Fibroblast of skin of back (primary cell): ENCODE results near the gene FLNB. TPM values are rescaled to one million over a fixed set of nuclear protein-coding genes. Genes with fewer than 3 reads are reported as not detected.

Experiments used
- DNase-seq: peaks from one replicate; pipeline ENCODE4 v3.0.0-alpha.2; 2013
- polyA plus RNA-seq, 2 experiments: library from polyadenylated mRNA; unstranded; fragments of 120-200 nt; gene quantifications; one replicate each; pipeline ENCODE4 v1.2.1, GENCODE V29; 2013; ENCODE audit not compliant: insufficient read length in 2 of 2

FLNB gene
- 341 TPM for polyA plus RNA-seq (2013, experiment 1 of 2; ENCODE audit: insufficient read length)
- polyA plus RNA-seq (2013, experiment 2 of 2; ENCODE audit: insufficient read length), result 263 TPM

- peak; percentile 70 for DNase-seq
Observed at GRCh38 chr3:58008141-58009025, at the start of gene FLNB. FLNB (plus strand) TSS chr3:58008422; CDS start chr3:58008565, 143 bp downstream.

DNA sequence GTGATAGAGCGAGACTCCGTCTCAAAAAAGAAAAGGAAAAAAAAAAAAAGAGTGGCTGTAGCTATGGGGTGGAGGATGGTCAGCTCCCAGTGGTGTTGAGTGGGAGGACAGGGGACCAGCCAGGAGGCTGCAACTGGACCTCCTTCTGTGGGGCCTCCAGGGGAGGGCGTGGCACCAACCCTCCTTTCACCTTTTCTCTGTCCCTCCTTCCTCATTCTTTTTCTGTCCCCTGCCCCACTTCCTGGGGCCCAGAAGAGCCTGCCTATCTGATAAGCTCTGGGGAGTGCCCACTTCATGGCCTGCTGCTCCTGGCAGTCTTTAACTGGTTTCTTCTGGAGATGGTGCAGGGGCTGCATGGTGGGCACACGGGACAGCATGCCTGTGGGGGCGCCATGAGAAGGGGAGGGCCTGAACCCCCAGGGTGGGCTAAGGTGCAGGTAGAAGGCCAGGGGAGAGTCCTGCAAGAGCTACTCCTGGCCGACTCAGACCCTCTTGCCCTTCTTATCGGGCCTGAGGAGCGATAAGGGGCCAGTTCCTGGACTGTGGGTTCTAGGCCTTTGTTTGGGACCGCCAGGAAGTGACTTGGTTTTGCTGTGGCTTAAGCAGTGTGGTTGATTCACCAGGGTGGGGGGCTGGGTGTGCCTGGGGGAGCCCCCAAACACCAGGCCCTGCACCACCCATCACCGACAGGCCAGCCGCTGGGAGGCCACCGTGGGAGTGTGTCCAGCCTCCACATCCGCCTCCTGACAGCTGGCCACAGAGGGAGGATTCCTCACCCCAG is 49.4 kb upstream of the FLNB start:
- DNase-seq, result peak; percentile 78

DNA sequence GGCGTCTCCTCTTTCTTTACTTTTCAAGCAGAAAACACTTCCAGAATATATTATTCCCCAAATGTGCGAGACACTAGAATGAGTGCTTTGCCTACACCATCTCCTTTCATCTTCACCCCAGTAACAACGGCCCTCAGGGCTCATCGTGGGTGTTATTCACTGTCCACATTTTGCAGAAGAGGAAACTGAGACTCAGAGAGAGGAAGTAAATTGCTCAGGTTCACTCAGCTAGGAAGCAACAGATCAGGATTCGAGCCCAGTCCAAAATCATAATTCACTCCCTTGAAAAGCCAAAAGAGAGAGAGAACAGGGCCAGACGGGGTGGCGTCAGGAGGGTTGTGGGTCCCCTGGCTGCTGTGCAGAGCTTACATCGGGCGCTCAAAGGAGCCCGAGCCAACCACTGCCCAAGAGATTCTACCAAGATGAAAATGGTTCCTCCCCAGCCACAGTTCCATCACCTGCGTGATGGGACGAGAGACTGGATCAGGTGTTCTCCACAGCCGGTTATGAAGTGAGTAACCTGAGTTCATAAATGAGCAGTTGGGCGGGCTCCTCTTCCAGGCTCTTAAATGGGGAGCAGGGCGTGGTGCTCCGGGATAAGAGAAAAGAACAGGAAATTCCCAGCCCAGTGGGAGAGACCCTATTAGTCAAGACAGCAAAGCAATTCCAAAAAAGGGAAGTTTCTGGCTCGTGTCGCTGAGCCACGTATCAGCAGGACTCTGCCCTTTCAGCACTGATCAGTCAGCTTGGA is 48.6 kb upstream of the FLNB start:
- peak; percentile 95 for DNase-seq

DNA sequence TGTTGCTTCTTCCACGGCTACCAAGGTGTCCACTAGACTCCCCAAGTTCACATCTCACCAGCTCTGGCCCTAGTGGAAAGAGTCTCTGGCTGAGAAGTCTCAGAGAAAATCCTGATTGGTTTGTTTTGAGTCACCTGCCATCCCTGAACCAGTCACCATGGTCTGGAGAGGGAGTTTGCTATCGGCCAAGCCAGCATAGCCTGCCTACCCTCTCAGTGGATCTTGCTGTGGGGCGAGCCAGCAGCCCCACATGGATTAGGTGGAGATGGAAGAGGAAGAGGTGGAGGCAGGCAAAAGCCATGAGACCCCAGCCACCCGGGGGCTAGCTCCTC is 48.1 kb upstream of the FLNB start:
- DNase-seq, result no peak

DNA sequence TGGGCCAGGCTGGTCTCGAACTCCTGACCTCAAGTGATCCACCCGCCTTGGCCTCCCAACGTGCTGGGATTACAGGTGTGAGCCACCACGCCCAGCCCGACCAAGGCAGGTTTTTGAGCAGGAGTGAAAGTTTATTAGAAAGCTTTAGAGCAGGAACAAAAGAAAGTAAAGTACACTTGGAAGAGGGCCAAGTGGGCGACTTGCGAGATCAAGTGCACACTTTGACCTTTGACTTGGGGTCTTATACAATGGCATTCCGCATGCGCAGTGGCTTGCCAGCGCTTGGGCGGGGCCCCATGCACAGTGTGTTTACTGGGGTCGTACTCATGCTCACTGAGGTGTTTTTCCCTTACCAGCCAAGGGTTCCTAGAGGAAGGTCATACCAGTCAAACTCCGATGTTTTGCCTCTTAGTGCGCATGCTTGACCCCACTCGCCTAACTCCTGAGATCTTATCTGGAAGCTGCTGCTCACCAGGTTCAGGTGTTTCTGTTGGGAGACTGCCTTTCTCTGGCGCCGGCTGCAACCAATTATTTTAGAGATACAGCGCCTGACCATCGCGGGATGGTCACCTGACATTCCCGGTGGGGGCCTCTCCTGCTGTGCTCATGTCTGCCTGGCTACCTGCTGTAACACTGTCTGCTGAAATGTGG is 46.9 kb upstream of the FLNB start:
- no peak for DNase-seq

GRCh38 chr3:57961828-57962447 is 46.3 kb upstream of the FLNB start:
- DNase-seq, result peak; percentile 66

- DNase-seq, result no peak
Observed at GRCh38 chr3:57962448-57962834, 45.8 kb upstream of the FLNB start.

GRCh38 chr3:57963811-57964346 is 44.3 kb upstream of the FLNB start:
- no peak for DNase-seq

DNA sequence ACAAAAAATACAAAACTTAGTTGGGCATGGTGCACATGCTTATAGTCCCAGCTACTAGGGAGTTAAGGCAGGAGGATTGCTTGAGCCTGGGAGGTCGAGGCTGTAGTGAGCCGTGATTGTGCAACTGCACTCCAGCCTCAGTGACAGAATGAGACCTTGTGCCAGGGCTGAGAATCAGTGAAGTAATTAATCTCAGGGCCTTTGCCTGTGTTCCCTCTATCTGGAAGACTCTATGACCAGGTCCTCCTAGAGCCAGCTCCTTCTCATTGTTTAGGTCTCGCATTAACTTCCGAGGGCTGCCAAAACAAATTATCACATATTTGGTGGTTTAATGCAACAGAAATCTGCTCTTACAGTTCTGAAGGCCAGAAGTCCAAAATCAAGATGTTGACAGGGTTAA is 41.4 kb upstream of the FLNB start:
- peak; percentile 51 for DNase-seq

GRCh38 chr3:57967590-57967989 is 40.6 kb upstream of the FLNB start:
- no peak for DNase-seq

DNA sequence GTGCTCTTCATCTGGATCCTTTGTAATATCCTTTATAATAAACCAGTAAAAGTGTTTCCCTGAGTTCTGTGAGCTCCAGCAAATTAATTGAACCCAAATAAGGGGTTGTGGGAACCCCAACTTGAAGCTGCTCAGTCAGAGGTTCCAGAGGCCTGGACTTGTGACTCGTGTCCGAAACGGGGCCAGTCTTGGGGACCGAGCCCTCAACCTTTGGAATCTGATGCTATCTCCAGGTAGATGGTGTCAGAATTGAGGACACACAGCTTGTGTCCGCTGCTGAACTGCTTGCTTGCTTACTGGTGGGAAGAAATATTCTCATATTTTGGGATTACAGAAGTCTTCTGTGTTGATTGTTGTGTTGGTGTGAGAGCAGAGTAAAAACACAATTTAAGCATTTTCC is 39.7 kb upstream of the FLNB start:
- DNase-seq, result no peak

DNA sequence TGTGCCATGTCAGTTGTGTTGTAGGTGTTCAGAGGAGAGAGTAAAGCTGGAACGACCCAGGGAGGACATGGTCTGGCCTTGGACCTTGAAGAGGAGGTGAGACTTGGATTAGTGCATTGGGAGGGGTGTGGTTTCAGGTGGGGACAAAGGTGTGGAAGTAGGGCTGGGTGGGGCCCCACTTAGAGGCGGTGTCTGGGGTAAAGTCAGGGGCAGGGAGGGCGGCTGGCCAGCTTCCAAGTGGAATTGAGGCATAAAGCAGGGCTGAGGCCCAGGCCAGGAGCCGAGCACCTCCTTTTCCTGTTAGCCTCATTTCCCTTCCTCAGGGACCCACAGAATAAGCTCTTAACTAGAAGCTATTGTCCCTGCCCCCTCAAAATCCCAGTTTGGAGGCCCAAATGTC is 36.2 kb upstream of the FLNB start:
- no peak for DNase-seq

DNA sequence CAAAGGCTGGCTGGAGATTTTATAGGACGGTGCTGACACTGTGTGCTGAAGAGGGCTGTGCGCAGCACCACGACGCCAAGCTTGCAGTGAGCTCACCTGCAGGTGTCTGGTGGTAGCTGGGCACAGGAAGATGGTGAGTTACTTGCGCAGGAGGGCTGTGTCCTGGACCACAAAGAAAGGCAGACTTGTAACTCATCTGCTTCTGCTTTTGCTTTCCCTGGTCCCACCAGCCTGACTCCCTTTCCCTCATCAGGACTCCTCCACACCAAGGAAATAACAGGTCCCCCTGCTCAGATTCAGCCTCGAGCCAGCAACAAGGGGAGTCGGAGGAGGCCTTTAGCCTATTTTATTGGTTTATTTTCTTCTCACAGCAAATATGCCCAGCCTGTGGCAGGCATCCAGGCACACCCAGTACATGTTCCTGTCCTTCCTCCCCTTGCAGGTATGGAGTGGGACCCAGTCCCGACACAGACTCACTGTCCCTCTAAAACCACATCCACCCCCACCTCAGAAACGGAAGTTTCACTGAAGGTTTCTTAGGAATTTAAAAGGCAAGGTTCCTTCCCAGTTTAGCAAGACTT is 35.6 kb upstream of the FLNB start:
- no peak for DNase-seq

- DNase-seq, result no peak
Observed at GRCh38 chr3:57973715-57974477, 34.3 kb upstream of the FLNB start.

- peak; percentile 100 for DNase-seq
Observed at GRCh38 chr3:57974796-57975388, 33.3 kb upstream of the FLNB start.

DNA sequence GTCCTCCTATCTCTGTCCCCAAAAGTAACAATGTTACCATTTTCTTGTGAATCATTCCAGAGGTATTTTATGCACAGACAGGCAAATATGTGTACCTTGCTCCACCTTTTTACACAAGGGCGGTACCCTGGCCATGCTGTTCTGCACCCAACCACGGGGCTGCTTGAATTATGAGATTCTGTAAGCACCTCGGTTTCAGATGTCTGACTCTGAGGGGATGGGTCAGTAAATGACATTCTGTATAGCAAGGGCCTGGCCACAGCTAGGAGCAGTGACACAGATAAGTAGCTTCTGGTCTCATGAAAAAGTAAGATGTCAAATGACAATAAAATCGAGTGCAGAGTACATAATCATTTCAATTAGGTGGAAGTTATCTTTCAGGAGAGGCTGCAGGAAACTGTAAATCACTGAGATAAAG is 30.4 kb upstream of the FLNB start:
- no peak for DNase-seq

DNA sequence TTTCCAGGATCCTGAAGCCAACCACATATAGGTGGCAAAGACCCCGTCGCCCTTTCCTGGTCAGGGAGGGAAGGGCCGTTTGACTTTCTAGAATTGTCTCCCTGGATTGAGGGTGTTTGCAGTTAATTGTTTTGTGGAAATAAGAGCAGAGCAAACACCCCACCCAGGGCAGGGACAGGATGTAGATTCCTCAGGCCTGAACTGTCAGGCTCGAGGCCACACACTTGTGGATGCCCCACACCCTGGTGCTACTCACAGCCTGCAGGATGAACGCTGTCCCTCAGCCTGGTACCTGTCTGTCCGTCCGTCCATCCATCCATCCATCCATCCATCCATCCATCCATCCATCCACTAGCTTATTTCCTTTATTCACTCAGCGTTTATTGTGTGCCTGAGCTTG is 29.9 kb upstream of the FLNB start:
- peak; percentile 58 for DNase-seq

DNA sequence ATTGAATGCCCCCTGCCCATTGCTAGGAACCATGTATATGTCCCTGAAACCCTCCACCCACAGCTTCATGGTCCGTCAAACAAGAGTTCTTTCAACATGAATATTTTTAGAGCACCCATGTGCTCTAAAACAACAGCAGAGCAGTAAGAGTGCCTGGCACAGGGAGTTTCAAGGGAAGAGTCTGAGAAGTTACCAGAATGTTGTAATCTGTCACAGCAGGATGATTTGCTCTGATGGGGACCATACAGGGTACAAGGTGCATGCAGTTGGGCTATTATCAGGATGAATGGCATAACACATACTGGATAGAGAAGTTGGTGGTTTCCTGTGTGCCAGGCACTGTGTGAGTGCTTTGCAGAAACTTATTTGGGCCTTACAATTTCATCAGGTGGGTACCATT is 27.8 kb upstream of the FLNB start:
- no peak for DNase-seq

DNA sequence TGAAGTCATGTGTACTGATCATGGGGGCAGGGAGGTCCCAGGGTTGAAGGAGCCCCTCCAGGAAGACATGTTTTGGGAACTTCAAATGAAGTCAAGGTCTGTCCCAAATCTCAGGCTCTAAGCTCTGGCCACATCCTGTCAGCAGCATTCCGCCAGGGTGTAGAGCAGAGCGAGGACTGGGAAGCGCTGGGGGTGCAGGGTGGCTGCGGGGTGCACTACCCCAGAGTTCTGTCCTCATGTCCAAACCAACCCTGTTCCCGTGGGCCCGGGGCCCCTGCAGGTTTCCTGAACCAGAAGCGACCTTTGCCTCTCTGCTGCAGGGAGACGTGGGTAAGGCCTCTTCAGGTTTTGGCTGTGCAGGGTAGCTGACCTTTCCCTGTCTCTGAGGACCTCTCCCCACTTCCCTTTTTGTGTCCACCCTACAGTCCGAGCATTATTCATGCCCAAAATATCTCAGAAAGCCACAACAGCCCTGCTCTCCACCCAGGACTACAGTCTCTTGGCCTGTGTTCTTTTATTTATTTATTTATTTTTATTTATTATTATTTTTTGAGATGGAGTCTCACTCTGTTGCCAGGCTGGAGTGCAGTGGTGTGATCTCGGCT is 26.6 kb upstream of the FLNB start:
- DNase-seq, result no peak
